HG03378 (cell line): ENCODE data around the gene ZZZ3.
A peak's percentile ranks its signal among the peaks of the same experiment; 100 is the strongest.
"Not testable (repeated sequence)": the region's sequence is repeated elsewhere in the genome, so short reads cannot be mapped to it uniquely, and the experiment has no call there.

Experiments used
- ATAC-seq: cut with Tn5 transposase; IDR thresholded peaks from one replicate; pipeline ENCODE4 v1.9.1; 2021; ENCODE audit warnings: mild to moderate bottlenecking, moderate library complexity; ENCODE audit not compliant: unreplicated experiment

The ZZZ3 gene

GRCh38 chr1:77682460-77683159 lies at the start of gene ZZZ3:
TSS of gene ZZZ3 (minus strand) at chr1:77682658. CDS start at chr1:77633354, 49,304 bp downstream.
- peak; percentile 86 for ATAC-seq

- no peak for ATAC-seq
Measured at GRCh38 chr1:77732090-77732489, 49.6 kb upstream of the ZZZ3 start.

DNA sequence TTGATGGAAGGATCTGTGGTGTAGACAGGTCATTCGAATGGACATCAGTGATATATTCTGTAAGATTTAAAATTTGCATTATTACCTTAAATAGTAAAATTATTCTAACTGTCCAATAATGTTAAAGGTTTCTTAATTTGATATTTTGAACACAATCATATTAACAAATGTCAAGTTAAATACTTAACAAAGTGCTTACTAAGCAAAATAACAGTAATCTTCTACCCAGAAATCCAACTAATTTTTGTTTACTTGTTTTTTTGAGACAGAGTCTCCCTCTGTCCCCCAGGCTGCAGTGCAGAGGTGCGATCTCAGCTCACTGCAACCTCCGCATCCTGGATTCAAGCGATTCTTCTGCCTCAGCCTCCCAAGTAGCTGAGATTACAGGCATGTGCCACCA lies 43.2 kb upstream of the ZZZ3 start:
- ATAC-seq, result no peak

GRCh38 chr1:77718181-77718580 lies 35.7 kb upstream of the ZZZ3 start:
- ATAC-seq, result no peak

DNA sequence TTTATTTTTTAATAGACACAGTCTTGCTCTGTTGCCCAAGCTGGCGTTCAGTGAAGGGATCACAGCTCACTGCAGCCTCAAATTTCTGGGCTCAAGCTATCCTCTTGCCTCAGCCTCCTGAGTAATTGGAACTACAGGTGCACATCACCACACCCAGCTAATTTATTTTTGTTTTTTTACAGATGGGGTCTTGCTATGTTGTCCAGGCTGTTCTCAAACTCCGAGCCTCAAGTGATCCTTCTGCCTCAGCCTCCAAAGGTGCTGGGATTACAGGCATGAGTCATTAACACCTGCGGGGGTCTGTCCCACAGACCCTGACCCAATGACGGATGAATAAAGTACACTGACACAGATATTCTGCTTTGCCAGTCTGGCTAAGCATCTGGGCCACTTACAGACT lies 33.6 kb upstream of the ZZZ3 start:
- no peak for ATAC-seq

DNA sequence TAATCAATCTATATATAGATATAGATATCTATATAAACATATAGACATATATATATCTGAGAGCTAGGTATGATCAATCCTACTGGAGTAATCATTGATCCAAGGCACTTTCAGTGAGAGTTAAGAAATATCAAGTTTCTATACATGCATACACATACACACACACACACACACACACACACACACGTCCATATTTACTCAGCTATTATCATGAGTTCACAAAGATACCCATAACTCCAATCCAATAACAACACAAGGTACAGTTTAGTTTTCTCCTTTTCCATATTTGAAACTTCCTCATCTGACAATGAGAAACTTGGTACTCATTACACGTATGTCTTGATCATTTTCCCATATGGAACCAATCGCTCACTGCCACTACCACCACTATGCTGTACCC lies 27.3 kb upstream of the ZZZ3 start:
- ATAC-seq, result no peak

DNA sequence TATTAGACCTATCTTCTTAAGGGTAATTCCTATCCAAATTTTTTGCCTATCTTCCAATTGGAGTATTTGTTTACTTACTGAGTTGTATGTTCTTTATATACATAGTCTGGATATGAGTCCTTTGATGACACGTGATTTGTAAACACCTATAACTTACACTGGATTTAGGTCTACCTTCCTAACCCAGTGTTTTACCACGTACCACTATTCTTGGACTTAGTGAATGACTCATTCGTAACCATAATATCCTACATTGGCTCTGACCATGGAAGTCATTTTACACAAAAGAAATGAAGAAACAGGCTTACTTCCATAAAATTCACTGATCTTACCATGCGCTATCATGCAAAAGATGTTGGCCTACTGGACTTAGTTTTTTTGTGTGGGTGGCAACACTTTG lies 23.9 kb upstream of the ZZZ3 start:
- ATAC-seq, result no peak

DNA sequence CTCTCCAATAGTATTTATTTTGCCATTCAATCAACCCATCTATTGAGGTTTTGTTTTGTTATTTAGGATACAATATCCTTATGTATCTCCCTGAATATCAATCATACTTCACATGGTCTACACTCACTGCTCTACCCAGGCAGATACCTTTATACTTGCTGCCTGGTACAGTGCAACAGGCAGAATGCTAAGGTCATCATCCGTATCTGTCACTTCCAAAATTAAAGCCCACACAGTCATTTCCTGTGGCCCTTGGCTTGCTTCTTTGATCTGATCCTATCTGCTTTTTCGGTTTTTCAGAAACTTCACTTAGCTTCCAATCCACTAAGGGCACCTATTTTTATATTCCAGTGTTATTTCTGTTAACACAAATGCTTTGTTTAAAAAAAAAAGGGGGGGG lies 22.3 kb upstream of the ZZZ3 start:
- no peak for ATAC-seq

DNA sequence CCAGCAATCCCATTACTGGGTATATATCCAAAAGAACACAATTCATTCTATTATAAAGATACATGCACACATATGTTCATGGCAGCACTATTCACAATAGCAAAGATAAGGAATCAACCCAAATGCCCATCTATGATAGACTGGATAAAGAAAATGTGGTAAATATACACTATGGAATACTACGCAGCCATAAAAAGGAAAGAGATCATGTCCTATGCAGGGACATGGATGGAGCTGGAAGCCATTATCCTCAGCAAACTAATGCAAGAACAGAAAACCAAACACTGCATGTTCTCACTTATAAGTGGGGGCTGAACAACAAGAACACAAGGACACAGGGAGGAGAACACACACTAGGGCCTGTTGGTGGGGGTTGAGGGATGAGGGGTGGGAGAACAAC lies 17.2 kb upstream of the ZZZ3 start:
- not testable (repeated sequence) for ATAC-seq

GRCh38 chr1:77697441-77697840 lies 15.0 kb upstream of the ZZZ3 start:
- ATAC-seq, result no peak

- ATAC-seq, result no peak
Measured at GRCh38 chr1:77688939-77689338, 6.5 kb upstream of the ZZZ3 start.

- no peak for ATAC-seq
Measured at GRCh38 chr1:77687519-77687906, 5.1 kb upstream of the ZZZ3 start.

DNA sequence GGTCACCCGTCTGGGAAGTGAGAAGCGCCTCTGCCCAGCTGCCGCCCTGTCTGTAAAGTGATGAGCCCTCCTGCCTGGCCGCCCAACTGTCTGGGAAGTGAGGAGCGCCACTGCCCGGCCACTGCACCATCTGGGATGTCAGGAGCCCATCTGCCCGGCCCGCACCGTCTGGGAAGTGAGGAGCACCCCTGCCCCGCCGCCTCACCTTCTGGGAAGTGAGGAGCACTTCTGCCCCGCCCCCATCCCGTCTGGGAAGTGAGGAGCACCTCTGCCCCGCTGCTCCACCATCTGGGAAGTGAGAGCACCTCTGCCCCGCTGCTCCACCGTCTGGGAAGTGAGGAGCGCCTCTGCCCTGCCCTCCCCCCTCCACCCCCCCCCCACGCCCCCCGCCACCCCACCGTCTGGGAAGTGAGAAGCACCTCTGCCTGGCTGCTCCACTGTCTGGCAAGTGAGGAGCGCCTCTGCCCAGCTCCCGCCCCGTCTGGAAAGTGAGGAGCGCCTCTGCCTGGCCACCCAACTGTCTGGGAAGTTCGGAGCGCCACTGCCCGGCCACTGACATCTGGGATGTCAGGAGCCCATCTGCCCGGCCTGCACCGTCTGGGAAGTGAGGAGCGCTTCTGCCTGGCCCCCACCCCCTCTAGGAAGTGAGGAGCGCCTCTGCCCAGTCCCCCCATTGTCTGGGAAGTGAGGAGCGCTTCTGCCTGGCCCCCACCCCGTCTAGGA lies 4.5 kb upstream of the ZZZ3 start:
- no peak for ATAC-seq

DNA sequence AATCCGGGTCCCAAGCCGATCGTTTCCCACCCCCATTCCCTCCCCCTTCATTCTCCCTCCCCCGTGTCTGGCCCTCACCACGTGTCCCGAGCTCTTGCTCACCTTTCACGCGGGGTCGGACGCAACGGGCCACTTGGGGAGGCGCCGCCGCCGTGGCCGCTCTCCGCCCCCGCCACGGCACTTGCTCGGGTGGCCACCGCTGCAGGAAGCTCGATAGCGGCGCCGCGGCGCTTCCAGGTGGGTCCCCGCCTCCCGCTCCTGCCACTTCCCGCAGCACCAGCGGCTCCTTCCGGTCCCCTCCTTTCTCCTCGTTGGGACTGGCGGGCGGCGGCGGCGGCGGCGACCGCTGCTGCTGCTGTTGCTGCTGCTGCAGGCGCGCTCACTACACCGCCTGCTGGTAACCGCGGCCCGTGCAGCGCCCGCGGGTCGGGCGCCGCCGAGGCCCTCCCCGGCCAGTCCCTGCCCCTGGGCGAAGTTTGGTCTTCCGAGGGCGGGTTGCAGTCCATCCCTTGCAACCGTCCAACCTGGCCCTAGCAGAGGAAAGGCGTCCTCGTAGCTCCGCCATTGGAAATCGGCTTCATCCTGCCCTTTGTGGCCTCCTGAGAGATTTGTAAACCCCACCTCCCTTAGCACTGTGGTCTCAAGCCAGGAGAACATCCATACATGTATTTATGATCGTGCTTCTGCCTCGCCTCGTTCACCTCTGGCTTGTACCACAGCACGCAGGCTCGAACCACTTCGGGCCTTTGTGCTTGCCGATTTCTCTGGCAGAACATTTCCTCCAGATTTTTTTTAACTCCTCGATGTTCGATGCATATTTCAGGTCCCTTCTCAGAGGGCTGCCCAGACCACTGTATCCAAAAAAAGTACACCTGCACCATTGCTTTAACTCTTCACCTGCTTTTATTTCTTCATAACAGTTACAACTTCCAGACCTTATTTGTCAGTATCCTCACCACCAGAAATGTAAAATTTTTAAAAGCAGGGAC lies 996 bp upstream of the ZZZ3 start:
- peak; percentile 60 for ATAC-seq

- ATAC-seq, result no peak
Measured at GRCh38 chr1:77680173-77680572, 2.3 kb downstream of the ZZZ3 start.

DNA sequence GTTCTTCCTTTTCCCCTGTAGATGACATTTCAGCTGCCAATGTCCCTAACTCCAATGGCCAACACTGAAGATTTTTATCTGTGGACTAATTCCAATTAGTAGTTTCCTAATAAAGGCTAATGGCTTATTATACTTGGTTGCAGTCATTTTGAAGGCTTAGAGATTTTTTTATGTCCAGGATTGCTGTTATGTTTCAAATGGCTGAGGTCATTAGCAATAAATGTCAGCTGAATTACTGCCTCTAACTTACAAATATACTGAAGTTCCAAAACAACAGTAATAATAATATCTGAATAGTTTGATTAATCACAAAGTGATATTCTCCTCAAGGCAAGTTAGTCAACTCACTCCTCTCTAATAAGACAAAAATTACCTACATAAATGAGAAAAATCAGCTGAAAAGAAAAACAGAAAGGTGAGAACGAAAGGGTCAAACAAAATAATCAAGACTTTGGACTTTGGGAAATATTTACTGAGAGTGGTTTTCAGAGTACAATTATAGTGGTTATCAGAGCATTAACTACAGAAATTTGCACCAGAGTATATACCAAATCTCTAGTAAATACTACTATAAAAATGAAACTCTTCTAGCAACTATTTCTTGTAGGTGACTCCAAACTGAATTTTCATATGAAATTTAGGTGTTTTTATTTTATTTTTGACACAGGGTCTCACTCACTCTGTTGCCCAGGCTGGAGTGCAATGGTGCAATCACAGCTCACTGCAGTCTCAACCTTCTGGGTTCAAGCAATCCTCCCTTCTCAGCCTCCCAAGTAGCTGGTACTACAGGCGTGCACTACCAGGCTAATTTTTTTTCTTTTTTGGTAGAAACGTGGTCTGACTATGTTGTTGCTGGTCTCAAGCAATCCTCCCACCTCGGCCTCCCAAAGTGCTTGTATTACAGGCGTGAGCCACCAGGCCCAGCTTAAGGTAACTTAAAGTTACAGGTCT lies 3.5 kb downstream of the ZZZ3 start:
- no peak for ATAC-seq

DNA sequence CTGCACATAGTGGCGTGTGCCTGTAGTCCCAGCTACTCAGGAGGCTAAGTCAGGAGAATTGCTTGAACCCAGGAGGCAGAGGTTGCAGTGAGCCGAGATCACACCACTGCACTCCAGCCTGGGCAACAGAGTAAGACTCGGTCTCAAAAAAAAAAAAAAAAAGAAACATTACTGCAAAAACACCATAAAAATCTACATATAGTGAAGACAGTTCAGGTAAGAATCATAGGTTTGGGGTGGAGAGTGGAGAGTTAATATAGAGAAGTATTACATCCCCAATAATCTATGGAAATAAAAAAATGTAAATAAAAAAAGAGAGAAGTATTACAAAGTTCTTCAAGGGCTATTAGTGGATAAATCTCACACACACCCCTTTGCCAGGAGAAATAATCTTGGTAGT lies 7.7 kb downstream of the ZZZ3 start:
- ATAC-seq, result not testable (repeated sequence)

DNA sequence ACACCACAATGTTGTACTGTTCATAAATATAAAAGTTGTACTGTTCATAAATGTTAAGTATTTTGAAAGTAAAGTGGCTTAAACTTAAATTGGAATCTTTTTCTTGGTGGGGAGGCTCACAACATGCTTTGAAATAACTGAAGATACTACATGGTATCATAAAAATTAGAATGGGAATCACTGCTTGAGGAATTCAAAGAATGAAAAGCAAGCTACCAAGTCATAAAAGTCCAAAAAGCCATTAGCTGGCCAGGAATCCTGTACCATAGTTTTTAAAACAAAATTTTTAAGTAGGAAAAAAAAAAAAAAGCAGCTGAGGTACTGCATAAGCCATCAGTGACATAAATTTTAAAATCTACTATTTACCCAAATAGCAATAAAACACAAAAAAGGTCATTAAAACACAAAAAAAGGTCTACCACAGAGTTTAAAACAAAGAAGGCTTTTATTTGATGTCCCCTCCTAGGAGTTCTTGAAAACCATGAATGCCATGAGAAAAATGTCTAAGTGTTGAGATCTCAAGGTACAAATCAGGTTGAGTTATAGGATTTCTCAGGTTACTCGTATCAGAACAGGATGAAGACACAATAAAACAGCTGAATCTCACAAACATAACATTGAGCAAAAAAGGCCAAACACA lies 8.6 kb downstream of the ZZZ3 start:
- no peak for ATAC-seq

GRCh38 chr1:77673030-77673429 lies 9.4 kb downstream of the ZZZ3 start:
- no peak for ATAC-seq

DNA sequence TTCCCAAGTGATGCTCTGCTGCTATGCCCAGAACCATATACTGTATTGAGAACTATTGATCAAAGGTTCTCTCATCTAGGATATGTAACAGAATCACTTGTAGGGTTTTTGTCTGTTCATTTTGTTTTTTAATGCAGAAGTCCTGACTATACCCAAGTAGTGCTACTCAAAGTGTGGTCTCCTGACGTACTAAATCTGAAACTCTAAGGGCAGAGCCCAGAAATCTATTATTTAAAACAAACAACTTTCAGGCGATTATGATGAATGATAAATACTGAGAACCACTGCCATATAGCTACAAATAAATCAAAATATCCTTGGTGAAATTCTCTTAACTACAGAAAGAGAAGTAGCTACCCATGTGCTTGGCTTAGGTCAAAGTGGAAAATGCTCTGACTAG lies 10.1 kb downstream of the ZZZ3 start:
- ATAC-seq, result no peak
